B cell (primary cell): ENCODE data around the gene MANBA.

ENCODE experiments used
- CTCF ChIP-seq: fragments of 200-600 bp; IDR thresholded peaks from one replicate; pipeline ENCODE4 v1.8.0; 2022; ENCODE audit warnings: antibody characterized with exemption, mild to moderate bottlenecking
- EZH2 ChIP-seq: IDR thresholded peaks from 2 replicates; pipeline ENCODE4 v1.6.1; 2012; ENCODE audit warnings: borderline replicate concordance, low read depth, mild to moderate bottlenecking, moderate library complexity, low read length; ENCODE audit not compliant: insufficient read depth, poor library complexity, severe bottlenecking

GRCh38 chr4:102638621-102639020 lies 122.1 kb downstream of the MANBA start:
- TF ChIP-seq CTCF: no peak
- TF ChIP-seq EZH2: no peak
